Activated naive CD4-positive, alpha-beta T cell treated with anti-CD3 and anti-CD28 coated beads, Interleukin-2, amount 10 ng/mL, durations not matched to agents 5 hours and 36 hours (primary cell): Measurements from ENCODE around the gene OR52E1. TPM values are rescaled to one million over a fixed set of nuclear protein-coding genes. Genes with fewer than 3 reads are reported as not detected.

ENCODE experiments used
- total RNA-seq, 2 experiments: library from RNA; stranded (reverse); gene quantifications; one replicate each; pipeline ENCODE4 v1.2.3, GENCODE V29; 2021

Gene OR52E1
- not detected for total RNA-seq

DNA sequence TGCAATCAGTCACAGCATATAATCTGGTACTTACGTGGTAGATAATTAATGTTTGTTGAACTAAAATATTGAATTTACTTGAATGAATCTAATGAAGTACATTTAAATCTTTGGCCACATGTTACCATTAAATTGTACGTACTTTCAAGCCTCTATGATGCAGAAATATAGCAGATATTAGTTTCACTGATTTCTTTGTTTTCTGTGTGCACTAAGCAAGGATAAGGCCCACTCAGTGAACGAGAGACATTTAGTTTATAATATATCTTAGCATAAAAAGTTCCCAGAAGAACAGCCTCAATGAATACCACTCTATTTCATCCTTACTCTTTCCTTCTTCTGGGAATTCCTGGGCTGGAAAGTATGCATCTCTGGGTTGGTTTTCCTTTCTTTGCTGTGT is at the start of gene OR52E1:
OR52E1 (plus strand) TSS at position 301 of the 400 bp plus-strand sequence.

DNA sequence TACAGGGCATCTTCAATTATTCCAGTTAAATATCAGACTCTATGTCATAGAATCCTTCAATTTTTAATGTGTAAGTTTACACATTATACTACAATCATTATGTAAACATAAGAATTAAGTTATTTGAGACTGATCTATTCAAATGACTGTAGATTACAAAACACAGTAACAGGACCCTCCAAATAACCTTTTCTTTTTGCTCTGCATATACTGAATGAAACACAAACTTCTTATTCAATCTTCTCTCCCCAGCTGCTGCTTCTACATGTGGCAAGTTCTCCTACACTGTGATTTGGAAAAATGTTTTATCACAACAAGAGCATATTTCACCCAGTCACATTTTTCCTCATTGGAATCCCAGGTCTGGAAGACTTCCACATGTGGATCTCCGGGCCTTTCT is 23.1 kb upstream of the OR52E1 start, which contains the start of gene OR52J3:
OR52J3 (plus strand) TSS at position 301 of the 400 bp plus-strand sequence; CDS start at position 301, 0 bp downstream.

GRCh38 chr11:5059391-5059790 is 10.0 kb upstream of the OR52E1 start, which contains the start of gene OR52E2:
OR52E2 (minus strand) TSS chr11:5059627; CDS start chr11:5059627, 0 bp downstream.

Other genes starting within 250 kb of the OR52E1 start
- gene OR51F2, start 248.3 kb upstream of the OR52E1 start, total RNA-seq: not detected
- not detected for gene OR51S1, start 220.4 kb upstream of the OR52E1 start, total RNA-seq
- not detected for gene OR51T1, start 187.7 kb upstream of the OR52E1 start, total RNA-seq
- gene OR51A7, start 165.8 kb upstream of the OR52E1 start, total RNA-seq: not detected
- not detected for gene OR51G2, start 150.2 kb upstream of the OR52E1 start, total RNA-seq
- gene OR51G1, start 145.2 kb upstream of the OR52E1 start, total RNA-seq: not detected
- not detected for gene OR51A4, start 122.0 kb upstream of the OR52E1 start, total RNA-seq
- not detected for gene OR51A2, start 113.9 kb upstream of the OR52E1 start, total RNA-seq
- gene OR51L1, start 74.7 kb upstream of the OR52E1 start, total RNA-seq: not detected
- not detected for gene OR52J3, start 23.0 kb upstream of the OR52E1 start, total RNA-seq
- gene OR52E2, start 9.9 kb upstream of the OR52E1 start, total RNA-seq: not detected
- not detected for gene OR52A5, start 68.8 kb downstream of the OR52E1 start, total RNA-seq
- not detected for gene OR52A1, start 85.2 kb downstream of the OR52E1 start, total RNA-seq
- gene OR51V1, start 131.1 kb downstream of the OR52E1 start, total RNA-seq: not detected
- gene HBB, start 157.5 kb downstream of the OR52E1 start, total RNA-seq: not detected
- gene HBD, start 164.9 kb downstream of the OR52E1 start, total RNA-seq: not detected
- not detected for gene HBG1, start 180.3 kb downstream of the OR52E1 start, total RNA-seq
- gene HBG2, start 185.2 kb downstream of the OR52E1 start, total RNA-seq: not detected
- not detected for gene HBE1, start 200.4 kb downstream of the OR52E1 start, total RNA-seq
- not detected for gene OR51B4, start 232.4 kb downstream of the OR52E1 start, total RNA-seq